Measurements from ENCODE around the gene BATF2. TPM values are rescaled to one million over a fixed set of nuclear protein-coding genes. Genes with fewer than 3 reads are reported as not detected.
"Not testable (repeated sequence)": the region's sequence is repeated elsewhere in the genome, so short reads cannot be mapped to it uniquely, and the experiment has no call there.

Gene BATF2
- total and polyA plus RNA-seq, 2 donors from 2014 or later = 5.9 to 8.8 TPM

DNA sequence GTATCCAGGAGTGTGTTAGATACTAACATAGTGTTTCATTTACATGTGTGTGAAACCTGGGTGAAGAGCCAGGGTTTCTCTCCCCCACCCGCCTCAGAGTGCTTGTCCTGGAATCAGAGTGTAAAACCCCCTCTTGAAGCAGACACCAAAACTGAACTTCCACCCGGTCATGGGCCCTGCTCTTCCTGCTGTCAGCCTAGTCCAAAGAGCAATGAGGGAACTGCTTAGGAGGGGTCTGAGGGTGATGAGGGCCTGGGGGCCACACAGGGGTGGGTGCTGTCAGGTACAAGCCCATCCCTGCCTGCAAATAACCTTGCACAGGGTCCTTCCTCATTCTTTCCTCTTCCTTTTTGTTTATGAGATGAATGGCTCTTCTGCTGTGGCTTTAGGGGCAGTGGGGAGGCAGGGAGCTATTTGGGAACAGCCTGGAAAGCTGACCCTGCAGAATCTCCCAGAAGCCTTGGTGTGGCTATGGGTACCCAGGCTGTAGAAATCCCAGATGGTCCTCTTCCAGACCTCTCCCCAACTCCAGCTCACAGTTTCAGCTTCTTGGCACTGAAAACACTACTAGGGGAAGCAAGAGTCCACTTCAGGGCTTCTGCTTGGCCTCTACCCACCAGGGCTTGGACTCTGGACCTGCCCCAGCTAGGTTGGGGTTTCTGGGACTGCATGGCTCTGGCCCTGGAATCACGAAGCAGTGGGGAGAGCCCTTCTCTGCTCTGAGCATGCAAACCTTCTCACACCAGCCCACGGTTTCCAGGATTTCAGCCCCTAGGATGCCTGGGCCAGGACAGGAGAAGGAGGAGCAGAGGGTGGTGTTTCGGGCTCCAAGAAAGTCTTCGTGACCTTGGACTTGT is 8.5 kb downstream of the BATF2 start:
- FAIRE-seq (no peak), DNase-seq (peak in 1 of 5 donors; percentile 32)
- TF ChIP-seq, protein P1, sequence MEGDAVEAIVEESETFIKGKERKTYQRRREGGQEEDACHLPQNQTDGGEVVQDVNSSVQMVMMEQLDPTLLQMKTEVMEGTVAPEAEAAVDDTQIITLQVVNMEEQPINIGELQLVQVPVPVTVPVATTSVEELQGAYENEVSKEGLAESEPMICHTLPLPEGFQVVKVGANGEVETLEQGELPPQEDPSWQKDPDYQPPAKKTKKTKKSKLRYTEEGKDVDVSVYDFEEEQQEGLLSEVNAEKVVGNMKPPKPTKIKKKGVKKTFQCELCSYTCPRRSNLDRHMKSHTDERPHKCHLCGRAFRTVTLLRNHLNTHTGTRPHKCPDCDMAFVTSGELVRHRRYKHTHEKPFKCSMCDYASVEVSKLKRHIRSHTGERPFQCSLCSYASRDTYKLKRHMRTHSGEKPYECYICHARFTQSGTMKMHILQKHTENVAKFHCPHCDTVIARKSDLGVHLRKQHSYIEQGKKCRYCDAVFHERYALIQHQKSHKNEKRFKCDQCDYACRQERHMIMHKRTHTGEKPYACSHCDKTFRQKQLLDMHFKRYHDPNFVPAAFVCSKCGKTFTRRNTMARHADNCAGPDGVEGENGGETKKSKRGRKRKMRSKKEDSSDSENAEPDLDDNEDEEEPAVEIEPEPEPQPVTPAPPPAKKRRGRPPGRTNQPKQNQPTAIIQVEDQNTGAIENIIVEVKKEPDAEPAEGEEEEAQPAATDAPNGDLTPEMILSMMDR (IDR thresholded peaks at IDR 0.05; ENCODE audit: borderline replicate concordance, extremely low read depth, insufficient read depth) = no peak
- no peak overlapping the region for H3K4me3 ChIP-seq (ENCODE audit: low read length in 3 of 3)
- no peaks in the 10 kb centered on the region for H3K9me3 ChIP-seq (ENCODE audit: control insufficient read depth in 2 of 3, insufficient read depth in 1 of 3, low read length in 3 of 3)
- no peak overlapping the region for H3K9ac ChIP-seq (ENCODE audit: low read length in 3 of 3)
- intact Hi-C loops (cut with DNase I) = no loop called here
- H3K27ac ChIP-seq (ENCODE audit: low read depth in 2 of 2, low read length in 2 of 2) = no peak overlapping the region
- H3K4me1 ChIP-seq (ENCODE audit: control insufficient read depth in 2 of 3, insufficient read depth in 2 of 3, low read depth in 1 of 3, low read length in 3 of 3) = peaks cover 3 to 13% (median 6%) of the 10 kb centered on the region in 3 donors
- no peaks in the 10 kb centered on the region for H3K36me3 ChIP-seq (ENCODE audit: control insufficient read depth in 2 of 3, insufficient read depth in 3 of 3, low read length in 3 of 3)
- no peaks in the 10 kb centered on the region for H3K27me3 ChIP-seq (ENCODE audit: control insufficient read depth, insufficient read depth, low read length)

DNA sequence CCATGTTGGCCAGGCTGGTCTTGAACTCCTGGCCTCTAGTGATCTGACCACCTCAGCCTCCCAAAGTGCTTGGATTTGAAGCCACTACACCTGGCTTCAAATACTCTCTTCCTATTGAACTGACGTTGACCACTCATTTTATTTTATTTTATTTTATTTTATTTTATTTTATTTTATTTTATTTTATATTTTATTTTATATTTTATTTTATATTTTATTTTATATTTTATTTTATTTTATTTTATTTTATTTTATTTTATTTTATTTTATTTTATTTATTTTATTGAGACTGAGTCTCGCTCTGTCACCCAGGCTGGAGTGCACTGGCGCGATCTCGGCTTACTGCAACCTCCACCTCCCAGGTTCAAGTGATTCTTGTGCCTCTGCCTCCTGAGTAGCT is 13.4 kb downstream of the BATF2 start:
- H3K9me3 ChIP-seq (ENCODE audit: control insufficient read depth in 2 of 3, insufficient read depth in 1 of 3, low read length in 3 of 3); H3K9ac ChIP-seq (ENCODE audit: low read length in 3 of 3); H3K4me3 ChIP-seq (ENCODE audit: low read length in 3 of 3); H3K36me3 ChIP-seq (ENCODE audit: control insufficient read depth in 2 of 3, insufficient read depth in 3 of 3, low read length in 3 of 3); intact Hi-C loops (cut with DNase I); FAIRE-seq; DNase-seq; H3K4me1 ChIP-seq (ENCODE audit: control insufficient read depth in 2 of 3, insufficient read depth in 2 of 3, low read depth in 1 of 3, low read length in 3 of 3); H3K27ac ChIP-seq (ENCODE audit: low read depth in 2 of 2, low read length in 2 of 2); H3K27me3 ChIP-seq (ENCODE audit: control insufficient read depth, insufficient read depth, low read length): not testable (repeated sequence)

DNA sequence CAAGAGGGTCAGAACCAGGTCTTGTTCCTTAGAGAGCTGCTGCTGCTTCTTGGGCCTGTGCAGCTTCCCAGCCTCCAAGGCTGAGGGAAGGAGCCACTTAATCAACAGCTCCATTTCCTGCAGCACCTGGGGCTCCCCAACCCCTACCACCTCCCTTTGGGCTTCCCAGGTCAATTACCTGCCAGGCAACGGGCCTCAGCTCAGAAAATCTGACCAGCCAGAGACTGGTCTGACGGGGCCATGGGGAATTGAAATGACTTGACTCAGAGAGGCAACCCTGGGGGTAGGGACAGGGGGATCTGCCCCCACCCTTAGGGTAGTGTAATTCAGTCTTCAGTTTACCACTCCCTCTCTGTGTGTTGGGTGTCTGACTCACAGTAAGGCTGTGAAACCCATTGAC is 20.1 kb downstream of the BATF2 start:
- intact Hi-C loops (cut with DNase I) = no loop called here

DNA sequence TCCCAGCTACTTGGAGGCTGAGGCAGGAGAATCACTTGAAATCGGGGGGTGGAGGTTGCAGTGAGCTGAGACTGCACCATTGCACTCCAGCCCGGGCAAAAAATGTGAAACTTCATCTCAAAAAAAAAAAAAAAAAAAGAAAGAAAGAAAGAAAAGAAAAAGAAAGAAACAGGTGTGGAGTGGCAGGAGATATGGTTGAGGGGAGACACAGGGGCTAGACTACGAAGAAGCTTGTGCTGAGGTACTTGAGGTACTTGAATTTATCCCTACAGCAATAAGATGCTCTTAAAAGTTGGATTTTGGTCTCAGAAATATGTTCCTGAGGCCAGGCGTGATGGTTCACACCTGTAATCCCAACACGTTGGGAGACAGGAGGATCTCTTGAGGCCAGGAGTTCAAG is 22.6 kb downstream of the BATF2 start:
- Histone ChIP-seq H3K27me3 (ENCODE audit: control insufficient read depth, insufficient read depth, low read length) (no peaks in the 10 kb centered on the region), H3K27ac (ENCODE audit: low read depth in 2 of 2, low read length in 2 of 2) (no peak overlapping the region), H3K9ac (ENCODE audit: low read length in 3 of 3) (no peak overlapping the region), H3K4me3 (ENCODE audit: low read length in 3 of 3) (no peak overlapping the region), H3K36me3 (ENCODE audit: control insufficient read depth in 2 of 3, insufficient read depth in 3 of 3, low read length in 3 of 3) (no peaks in the 10 kb centered on the region), H3K9me3 (ENCODE audit: control insufficient read depth in 2 of 3, insufficient read depth in 1 of 3, low read length in 3 of 3) (no peaks in the 10 kb centered on the region), H3K4me1 (ENCODE audit: control insufficient read depth in 2 of 3, insufficient read depth in 2 of 3, low read depth in 1 of 3, low read length in 3 of 3) (peaks cover 0 to 6% (median 4%) of the 10 kb centered on the region in 3 donors)
- TF ChIP-seq, protein P1 (IDR thresholded peaks at IDR 0.05; ENCODE audit: borderline replicate concordance, extremely low read depth, insufficient read depth) = no peak
- intact Hi-C loops (cut with DNase I) = no loop called here
- no peak for FAIRE-seq
- no peak for DNase-seq

More for the DNA sequence above, 20.1 kb downstream of the BATF2 start:
- DNase-seq (no peak), FAIRE-seq (no peak)
- Histone ChIP-seq H3K4me3 (ENCODE audit: low read length in 3 of 3) (no peak overlapping the region), H3K27me3 (ENCODE audit: control insufficient read depth, insufficient read depth, low read length) (no peaks in the 10 kb centered on the region), H3K36me3 (ENCODE audit: control insufficient read depth in 2 of 3, insufficient read depth in 3 of 3, low read length in 3 of 3) (no peaks in the 10 kb centered on the region), H3K4me1 (ENCODE audit: control insufficient read depth in 2 of 3, insufficient read depth in 2 of 3, low read depth in 1 of 3, low read length in 3 of 3) (peaks cover 0 to 6% (median 3%) of the 10 kb centered on the region in 3 donors), H3K9me3 (ENCODE audit: control insufficient read depth in 2 of 3, insufficient read depth in 1 of 3, low read length in 3 of 3) (no peaks in the 10 kb centered on the region), H3K9ac (ENCODE audit: low read length in 3 of 3) (no peak overlapping the region), H3K27ac (ENCODE audit: low read depth in 2 of 2, low read length in 2 of 2) (no peak overlapping the region)
- TF ChIP-seq, protein P1 (IDR thresholded peaks at IDR 0.05; ENCODE audit: borderline replicate concordance, extremely low read depth, insufficient read depth) = no peak

Measured in kidney (tissue), 14 donors.